Gastrocnemius medialis (tissue), 4 donors: Measurements from ENCODE around the gene NOL12. TPM values are rescaled to one million over a fixed set of nuclear protein-coding genes. Genes with fewer than 3 reads are reported as not detected.
A peak's percentile ranks its signal among the peaks of the same experiment; 100 is the strongest.

Experiments
- ATAC-seq, 2 donors: fragments of 150-250 bp; one replicate each; pipeline ENCODE4 v1.9.1; 2016
- DNase-seq, 2 donors: peaks; one replicate each; pipeline ENCODE4 v3.0.0-alpha.2; 2019
- H3K27ac ChIP-seq, 4 donors: fragments of 200-600 bp; sonication (generic); 1 replicate in 1 of 4; 2 replicates in 3 of 4; pipeline ENCODE4 v1.5.1; 2016 to 2018; ENCODE audit warnings: mild to moderate bottlenecking in 2 of 4, moderate library complexity in 1 of 4
- H3K27me3 ChIP-seq, 3 donors: fragments of 200-600 bp; sonication (generic) in 2 of 3; 1 replicate in 1 of 3; 2 replicates in 2 of 3; pipeline versions ENCODE4 v1.5.1 to v1.6.0; 2016 to 2019; ENCODE audit warnings: mild to moderate bottlenecking in 1 of 3, moderate library complexity in 1 of 3
- H3K36me3 ChIP-seq, 2 donors: fragments of 200-600 bp; sonication (generic) in 1 of 2; one replicate each; pipeline ENCODE4 v1.5.1; 2017 to 2018
- H3K4me1 ChIP-seq, 2 donors: fragments of 200-600 bp; sonication (generic) in 1 of 2; one replicate each; pipeline ENCODE4 v1.5.1; 2016 to 2017; ENCODE audit warnings: mild to moderate bottlenecking in 2 of 2
- H3K4me3 ChIP-seq, 4 donors: fragments of 200-600 bp; sonication (generic) in 3 of 4; 1 replicate in 1 of 4; 2 replicates in 3 of 4; pipeline ENCODE4 v1.5.1; 2016 to 2019; ENCODE audit warnings: mild to moderate bottlenecking in 2 of 4
- H3K9me3 ChIP-seq, 3 donors: fragments of 200-600 bp; sonication (generic) in 2 of 3; 1 replicate in 1 of 3; 2 replicates in 2 of 3; pipeline ENCODE4 v1.5.1; 2016 to 2019
- CTCF ChIP-seq, 5 experiments: fragments of 450-650 bp in 3 of 5; fragments of 200-600 bp in 2 of 5; sonication (generic) in 2 of 5; IDR thresholded peaks in 4 of 5; conservative IDR thresholded peaks in 1 of 5; 1 replicate in 4 of 5; 2 replicates in 1 of 5; pipeline ENCODE4 v1.5.1; 2016 to 2019; ENCODE audit warnings: antibody characterized with exemption in 5 of 5, mild to moderate bottlenecking in 3 of 5, moderate library complexity in 3 of 5
- POLR2A ChIP-seq, 2 donors: fragments of 450-650 bp; IDR thresholded peaks; one replicate each; pipeline ENCODE4 v1.6.1; 2017; ENCODE audit warnings: antibody characterized with exemption in 2 of 2, mild to moderate bottlenecking in 2 of 2, moderate library complexity in 2 of 2
- in situ Hi-C, 4 donors: fragments of 200-750 bp; cut with MboI; loops; one replicate each; pipeline versions ENCODE4 v1.15.0 to v1.8.0; 2017; ENCODE audit warnings: low sequenced_read_pairs in 4 of 4
- intact Hi-C: fragments of 100-400 bp; cut with DNase I; formaldehyde crosslinking; loops from one replicate; pipeline ENCODE4 v1.15.1; 2023; ENCODE audit warnings: low total_unique reads
- total RNA-seq, 4 donors: library from RNA; depleted of rRNA; stranded (reverse); fragments of >200 nt; gene quantifications; one replicate each; pipeline versions ENCODE4 v1.1.0 to v1.2.3, GENCODE V29; 2016

Gene NOL12
- total RNA-seq, 4 donors from 2014 or later = 10.0 to 21.7 (median 16.6) TPM

GRCh38 chr22:37674951-37675929 is 10.9 kb upstream of the NOL12 start, which contains the start of gene LGALS1:
TSS of gene LGALS1 (plus strand) at chr22:37675636. CDS start at chr22:37675703, 67 bp downstream.
- in situ Hi-C loops = no loop called here
- Histone ChIP-seq H3K27ac (peak within 1 kb of the TSS; percentile 88 to 95 (median 91)), H3K4me1 (peaks cover 33 to 40% of the 10 kb centered on the region in 2 donors), H3K36me3 (peaks cover 0 to 27% of the 10 kb centered on the region in 2 donors), H3K9me3 (no peaks in the 10 kb centered on the region), H3K27me3 (no peaks in the 10 kb centered on the region), H3K4me3 (peak within 1 kb of the TSS; percentile 57 to 74 (median 70))
- TF ChIP-seq POLR2A (IDR thresholded peaks at IDR 0.05) = peak; percentile 49 to 76
- peak in 2 of 5 experiments; percentile 32 to 38 for TF ChIP-seq CTCF (IDR thresholded peaks at IDR 0.05 in 4 of 5, conservative IDR thresholded peaks at IDR 0.05 in 1 of 5)
- intact Hi-C loops = loop anchor here (1.0 to 5.0 kb wide), 6 partner anchors 17 to 478 kb away; partner anchors contain the start of genes GCAT, GGA1 and PDXP
- ATAC-seq = peak; percentile 72 to 77
- DNase-seq = peak; percentile 92 to 95

- H3K4me1 ChIP-seq = peaks cover 34 to 40% of the 10 kb centered on the region in 2 donors
- DNase-seq (peak; percentile 84 to 88), ATAC-seq (peak; percentile 65 to 66)
- no peak for TF ChIP-seq POLR2A (IDR thresholded peaks at IDR 0.05)
- TF ChIP-seq CTCF (IDR thresholded peaks at IDR 0.05 in 4 of 5, conservative IDR thresholded peaks at IDR 0.05 in 1 of 5) = no peak
- intact Hi-C loops (loop anchor here (1.0 to 5.0 kb wide), 6 partner anchors 18 to 479 kb away; partner anchors contain the start of genes GCAT, GGA1 and PDXP), in situ Hi-C loops (no loop called here)
- H3K9me3 ChIP-seq = no peaks in the 10 kb centered on the region
- peak overlapping the region; percentile 88 to 95 (median 91) for H3K27ac ChIP-seq
- peak overlapping the region; percentile 57 to 74 (median 70) for H3K4me3 ChIP-seq
- peaks cover 0 to 27% of the 10 kb centered on the region in 2 donors for H3K36me3 ChIP-seq
- no peaks in the 10 kb centered on the region for H3K27me3 ChIP-seq
Measured at GRCh38 chr22:37675930-37676735, 10.0 kb upstream of the NOL12 start.

GRCh38 chr22:37676736-37677492 is 9.2 kb upstream of the NOL12 start:
- H3K27me3 ChIP-seq = no peaks in the 10 kb centered on the region
- peaks cover 41 to 43% of the 10 kb centered on the region in 2 donors for H3K4me1 ChIP-seq
- peak overlapping the region; percentile 88 to 95 (median 91) for H3K27ac ChIP-seq
- peaks cover 0 to 27% of the 10 kb centered on the region in 2 donors for H3K36me3 ChIP-seq
- peak; percentile 32 to 38 for ATAC-seq
- in situ Hi-C loops = no loop called here
- intact Hi-C loops = loop anchor here (5.0 kb wide), 4 partner anchors 50 to 480 kb away; partner anchors contain the start of gene GCAT
- TF ChIP-seq CTCF (IDR thresholded peaks at IDR 0.05 in 4 of 5, conservative IDR thresholded peaks at IDR 0.05 in 1 of 5) = no peak
- peak; percentile 46 to 50 for TF ChIP-seq POLR2A (IDR thresholded peaks at IDR 0.05)
- peak; percentile 73 to 87 for DNase-seq
- H3K9me3 ChIP-seq = no peaks in the 10 kb centered on the region
- H3K4me3 ChIP-seq = peak overlapping the region; percentile 57 to 74 (median 70)
